GM18508 (cell line): ENCODE measurements around the gene THRA.

ENCODE experiments used
- ATAC-seq: cut with Tn5 transposase; IDR thresholded peaks from one replicate; pipeline ENCODE4 v1.9.1; 2021; ENCODE audit warnings: moderate number of reproducible peaks; ENCODE audit not compliant: insufficient read depth, unreplicated experiment

Gene THRA

DNA sequence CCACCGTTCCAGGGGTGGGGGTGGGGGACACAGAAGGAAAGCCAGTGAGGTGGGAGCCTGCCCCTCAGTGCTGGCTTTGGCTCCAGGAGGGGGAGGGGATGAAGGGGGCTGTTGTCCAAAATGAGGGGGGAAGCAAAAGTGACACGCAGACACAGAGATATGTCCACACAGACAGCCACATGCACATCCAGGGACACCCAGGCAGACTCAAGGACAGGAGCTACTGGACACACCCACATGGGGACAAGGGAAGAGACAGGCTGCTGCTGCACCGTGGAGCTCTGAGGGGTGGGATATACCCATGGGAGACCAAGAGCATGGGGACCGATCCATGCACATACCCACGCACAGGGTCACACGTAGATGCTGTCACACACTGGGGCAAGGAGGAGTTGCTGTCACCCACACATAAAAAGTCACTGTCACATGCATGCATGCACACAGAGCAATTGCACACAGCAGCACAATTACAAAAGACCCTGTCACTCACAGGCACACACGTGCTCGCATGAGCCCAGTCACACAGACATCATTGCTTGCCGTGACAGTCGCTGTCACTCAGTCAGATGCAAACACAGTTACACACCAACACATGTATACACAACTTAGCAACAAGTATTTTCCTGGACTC lies 1.3 kb downstream of the THRA start:
- ATAC-seq, result no peak

DNA sequence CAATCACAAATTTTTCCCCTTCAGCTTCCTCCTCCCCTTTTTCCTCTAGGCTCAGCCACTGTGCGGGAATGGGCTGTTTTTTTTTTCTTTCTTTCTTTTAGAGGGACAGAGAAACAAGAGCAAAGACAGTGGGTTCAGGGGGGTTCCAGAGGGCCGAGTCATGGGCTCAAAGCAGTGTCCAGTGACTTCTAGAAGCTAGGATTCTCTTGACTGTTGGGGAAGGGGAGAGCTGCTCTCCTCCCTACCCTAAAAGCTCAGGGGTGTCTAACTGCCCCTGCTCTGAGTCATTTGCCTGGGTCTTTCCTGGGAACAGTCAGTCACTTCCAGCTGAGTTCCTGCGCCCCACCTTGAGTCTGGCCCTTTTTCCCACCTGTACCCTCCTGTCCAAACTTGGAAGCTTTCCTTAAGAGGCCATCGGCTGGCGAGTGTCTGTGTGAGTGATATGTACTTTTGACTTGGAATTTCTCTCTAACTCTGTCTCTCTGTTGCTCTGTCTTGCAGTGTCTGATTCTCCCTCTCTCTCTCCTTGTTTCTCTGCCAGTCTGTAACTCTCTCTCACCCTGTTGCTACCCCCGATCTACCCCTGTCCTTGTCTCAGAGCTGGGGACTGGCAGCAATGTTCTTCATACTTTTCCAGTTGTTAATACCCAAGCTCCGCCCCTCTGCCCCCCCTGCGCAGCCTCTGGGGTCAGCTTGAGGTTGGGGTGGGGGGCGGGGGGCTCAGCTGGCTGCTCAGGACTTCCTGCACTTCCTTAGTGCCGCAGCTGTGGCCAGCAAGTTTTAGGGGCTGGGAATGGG lies 2.4 kb downstream of the THRA start:
- ATAC-seq, result no peak

GRCh38 chr17:40065769-40066510 lies 3.2 kb downstream of the THRA start:
- ATAC-seq, result no peak

DNA sequence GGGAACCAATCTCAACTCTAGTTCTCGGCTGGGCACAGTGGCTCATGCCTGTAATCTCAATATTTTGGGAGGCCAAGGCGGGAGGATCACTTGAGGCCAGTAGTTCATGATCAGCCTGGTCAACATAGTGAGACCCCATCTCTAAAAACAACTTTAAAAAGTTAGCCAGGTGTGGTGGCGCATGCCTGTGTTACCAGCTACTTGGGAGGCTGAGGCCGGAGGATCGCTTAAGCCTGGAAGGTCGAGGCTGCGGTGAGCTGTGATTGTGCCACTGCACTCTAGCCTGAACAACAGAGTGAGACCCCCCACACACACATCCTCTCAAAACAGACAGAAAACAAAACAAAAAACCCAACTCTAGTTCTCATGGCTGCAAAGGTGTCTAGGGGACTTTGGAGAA lies 4.9 kb downstream of the THRA start:
- no peak for ATAC-seq

DNA sequence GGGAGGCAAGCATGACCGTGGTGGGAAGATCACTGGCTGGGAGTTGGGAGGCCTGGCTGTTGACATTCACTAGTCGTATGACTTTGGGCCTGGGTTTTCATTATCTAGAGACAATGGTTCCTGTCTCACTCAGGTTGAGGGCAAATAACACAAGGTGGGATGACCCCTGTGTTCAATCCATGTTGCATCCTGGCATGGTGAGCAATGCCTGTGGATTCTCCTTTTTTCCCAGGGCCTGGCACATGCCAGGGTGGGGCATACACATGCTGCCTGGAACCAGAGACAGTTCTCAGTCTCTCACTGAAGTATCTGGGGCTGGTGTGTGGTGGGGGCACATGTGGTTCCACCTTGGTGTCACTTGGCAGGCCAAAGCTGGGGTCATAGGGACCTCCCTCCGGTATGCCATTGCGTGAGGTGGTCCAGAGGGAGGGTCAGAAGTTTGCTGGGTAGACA lies 5.4 kb downstream of the THRA start:
- ATAC-seq, result no peak

GRCh38 chr17:40068584-40068916 lies 5.8 kb downstream of the THRA start:
- no peak for ATAC-seq

DNA sequence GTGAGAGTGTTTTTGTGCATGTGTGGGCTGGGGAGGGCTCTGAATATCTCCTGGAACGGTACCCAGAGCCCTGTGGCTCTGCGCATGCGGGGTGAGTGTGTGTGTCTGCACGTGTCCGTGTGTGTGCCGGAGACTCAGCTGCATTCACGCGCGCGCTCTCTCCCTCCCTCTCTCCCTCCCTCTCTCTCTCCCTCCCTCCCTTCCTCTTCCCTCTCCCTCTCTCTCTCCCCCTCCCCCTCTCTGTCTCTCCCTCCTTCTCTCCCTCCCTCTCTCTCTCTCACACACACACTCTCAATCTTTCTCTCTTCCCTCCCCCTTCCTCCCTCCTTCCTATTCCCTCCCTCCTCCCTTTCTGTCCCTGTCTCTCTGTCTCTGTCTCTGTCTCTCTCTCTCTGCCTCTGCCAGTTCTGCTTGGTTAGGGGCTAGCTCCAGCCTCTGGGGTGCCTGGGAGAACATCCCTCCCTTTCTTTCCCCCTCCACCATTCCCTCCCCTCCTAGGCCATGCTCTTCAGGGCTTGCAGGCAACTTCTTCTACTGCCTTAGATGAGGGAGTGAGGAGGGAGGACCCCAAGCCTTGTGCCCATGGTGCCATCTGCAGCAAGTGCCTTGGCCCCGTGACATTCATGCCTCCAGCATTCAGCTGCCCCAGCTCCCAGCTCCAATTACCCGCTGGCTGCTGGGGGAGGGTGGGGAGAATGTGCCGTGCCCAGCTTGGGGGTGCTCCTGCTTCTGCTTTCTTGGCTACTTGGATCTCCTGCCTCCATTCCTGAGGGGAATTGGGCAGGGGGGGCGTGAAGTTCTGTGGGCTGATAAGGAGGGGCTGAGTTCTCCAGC lies 6.4 kb downstream of the THRA start:
- no peak for ATAC-seq

DNA sequence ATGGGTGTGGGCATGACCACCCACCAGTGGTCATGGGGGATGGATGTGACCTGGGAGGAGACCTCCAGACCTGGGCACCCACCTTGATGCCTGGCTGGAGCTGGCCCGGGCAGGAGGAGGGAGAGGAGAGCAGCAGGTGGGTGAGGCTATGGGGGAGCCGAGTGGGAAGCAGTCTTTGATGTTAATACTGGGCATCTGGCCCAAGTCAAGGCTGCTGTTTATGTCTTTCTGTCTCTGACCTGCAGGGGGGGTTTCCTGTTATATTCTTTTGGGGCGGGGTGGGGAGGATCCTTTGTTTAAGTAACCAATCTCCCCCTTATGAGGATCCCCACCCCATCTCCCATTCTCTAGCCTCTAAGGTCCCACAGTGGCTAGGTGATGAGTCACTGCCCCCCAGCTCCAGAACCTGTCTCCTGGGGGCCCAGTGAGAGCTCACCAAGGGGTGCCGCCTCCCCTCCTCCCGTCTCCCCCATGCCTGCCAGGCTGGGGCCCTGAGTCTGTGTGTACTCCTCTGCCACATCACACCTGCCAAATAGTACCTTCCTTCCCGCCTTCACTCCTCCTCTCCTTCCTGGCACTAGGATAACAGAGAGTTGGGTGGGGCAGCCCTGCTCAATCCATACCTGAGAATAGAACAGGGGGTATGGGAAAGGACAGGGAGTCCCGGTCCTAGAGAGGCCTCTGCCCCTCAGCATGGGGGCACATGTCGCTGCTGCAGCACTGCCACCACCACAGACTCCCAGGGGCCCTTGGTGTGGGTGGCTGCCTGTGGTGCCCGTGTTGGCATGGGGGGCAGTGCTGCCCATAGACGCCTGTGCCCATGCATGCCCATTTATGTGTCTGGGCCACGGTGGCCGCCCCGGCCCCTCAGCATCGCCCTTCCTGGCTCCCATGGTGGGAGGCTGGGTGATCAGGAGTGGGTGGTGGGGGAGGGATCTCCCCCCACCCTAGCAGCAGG lies 7.3 kb downstream of the THRA start:
- ATAC-seq, result no peak

- ATAC-seq, result no peak
Measured at GRCh38 chr17:40070709-40071312, 8.0 kb downstream of the THRA start.

GRCh38 chr17:40071313-40072039 lies 8.7 kb downstream of the THRA start:
- no peak for ATAC-seq

GRCh38 chr17:40072040-40072734 lies 9.4 kb downstream of the THRA start:
- no peak for ATAC-seq

DNA sequence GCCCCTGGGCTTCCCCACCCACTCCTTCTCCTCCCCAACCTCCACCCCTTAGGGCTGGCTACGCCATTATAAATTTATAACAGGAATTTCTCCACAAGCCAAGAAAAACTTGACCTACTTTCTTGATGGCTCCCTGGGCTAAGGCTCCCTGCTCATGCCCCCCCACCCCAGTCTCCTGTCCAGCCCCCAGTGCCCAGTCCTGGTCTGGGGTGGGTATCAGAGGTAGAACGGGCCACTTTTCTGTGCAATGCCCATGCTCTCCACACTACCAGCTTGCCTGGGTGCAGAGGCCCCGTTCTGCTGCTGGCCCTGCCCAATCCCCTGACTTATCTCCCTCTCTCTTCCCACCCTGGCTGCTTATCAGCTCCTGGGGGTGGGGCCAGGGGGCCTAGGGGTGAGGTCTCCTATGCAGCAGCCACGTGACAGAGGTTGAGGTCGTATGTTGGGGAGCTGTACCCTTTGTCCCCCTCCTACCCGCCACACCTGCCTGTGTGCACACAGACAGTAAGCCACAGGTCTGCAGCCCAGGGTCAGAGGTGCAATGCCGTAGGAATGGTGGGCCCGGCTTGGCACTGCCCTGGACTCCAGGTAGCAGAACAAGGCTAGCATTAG lies 10.1 kb downstream of the THRA start:
- ATAC-seq, result no peak

DNA sequence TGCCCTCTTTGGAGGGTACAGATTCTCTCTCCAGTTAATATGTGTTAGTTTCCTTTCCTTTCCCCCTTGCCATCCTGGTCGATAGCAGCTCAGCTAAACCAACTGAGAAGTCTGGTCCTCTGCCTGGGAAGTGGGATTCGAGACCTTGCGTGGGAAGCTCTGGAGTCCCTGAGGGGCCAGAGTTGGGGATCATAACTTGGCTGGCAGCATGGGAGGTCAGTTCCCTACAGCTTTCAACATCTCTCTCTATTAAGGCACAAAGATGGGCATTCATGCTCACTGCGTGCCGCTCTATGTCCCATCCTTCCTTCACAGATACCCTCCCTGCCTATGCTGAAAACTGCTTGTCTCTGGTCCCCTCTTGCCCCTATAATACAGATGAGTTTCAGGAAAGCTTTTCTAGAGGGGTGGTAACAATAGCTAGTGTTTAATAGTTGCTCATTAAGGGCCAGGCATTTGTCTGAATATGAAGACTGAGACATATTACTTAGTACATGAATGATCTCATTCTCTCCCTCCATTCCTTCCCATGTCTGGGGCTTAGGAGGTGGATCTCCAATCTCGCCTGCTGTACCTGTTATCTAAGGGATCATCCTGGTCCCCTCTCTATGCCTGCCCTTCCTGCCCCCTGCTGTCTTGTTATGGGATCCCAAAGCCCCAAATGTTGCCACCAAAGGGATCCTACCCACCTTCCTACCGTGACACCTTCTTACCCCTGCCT lies 10.8 kb downstream of the THRA start:
- no peak for ATAC-seq

GRCh38 chr17:40074175-40074512 lies 11.4 kb downstream of the THRA start:
- no peak for ATAC-seq

DNA sequence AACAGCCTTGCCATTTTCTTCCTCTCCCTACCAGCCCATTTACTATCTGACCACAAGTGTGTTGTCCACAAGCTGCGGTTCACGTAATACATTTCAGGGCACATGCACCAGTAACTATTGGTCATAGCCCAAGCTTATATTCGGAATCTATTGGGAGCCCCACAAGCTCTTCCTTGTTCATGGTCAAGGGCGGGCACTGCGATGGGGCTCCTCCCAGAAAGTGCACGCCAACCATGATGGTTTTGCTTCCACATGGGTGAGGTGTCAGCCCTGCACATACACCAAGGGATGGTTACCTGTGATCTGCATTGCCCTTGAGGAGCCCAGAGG lies 12.1 kb downstream of the THRA start:
- ATAC-seq, result no peak

DNA sequence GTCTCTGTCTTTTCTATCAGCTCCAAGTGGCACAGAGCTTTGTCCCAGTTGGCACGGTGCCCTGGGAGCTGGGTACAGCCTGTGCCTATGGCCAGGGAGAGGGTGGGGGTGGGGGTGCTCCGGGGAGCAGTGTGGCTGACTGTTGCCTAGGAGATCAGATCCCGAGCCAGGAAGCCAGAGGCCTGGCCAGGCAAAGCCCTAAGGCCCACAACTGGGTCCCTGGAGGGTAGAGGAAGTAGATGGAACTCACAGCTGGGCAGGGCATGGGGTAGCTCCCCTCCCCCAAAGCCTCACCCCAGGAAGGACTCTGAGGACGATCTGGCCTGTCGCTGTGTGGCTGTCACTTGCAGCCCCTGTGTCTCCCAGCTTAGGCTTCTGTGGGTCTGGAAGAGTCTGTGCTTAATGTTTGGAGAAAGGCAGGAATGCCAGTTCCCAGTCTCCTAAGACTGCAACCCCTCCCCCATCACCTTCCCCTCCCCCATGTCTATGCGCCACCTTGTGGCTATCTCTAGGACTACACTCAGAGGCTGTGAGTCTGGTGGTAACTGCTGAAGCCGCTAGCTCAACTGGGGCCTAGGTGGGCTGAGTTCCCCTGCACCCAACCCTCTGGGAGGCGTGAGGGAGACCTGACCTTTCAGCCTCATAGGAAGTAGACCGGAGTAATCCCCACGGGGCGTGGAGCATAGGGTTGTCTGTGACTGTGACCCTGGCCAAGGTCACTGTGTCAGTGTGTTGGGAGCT lies 12.6 kb downstream of the THRA start:
- no peak for ATAC-seq
